Measurements from ENCODE around the gene PIM3.

The PIM3 gene

GRCh38 chr22:49934891-49935557 is 25.5 kb upstream of the PIM3 start:
- Histone ChIP-seq H3K4me1 (ENCODE audit: control insufficient read depth in 1 of 2, insufficient read depth in 2 of 2, low read length in 2 of 2) (peaks cover 27 to 32% of the 10 kb centered on the region in 2 donors), H3K27ac (ENCODE audit: low read depth, low read length) (peak overlapping the region; percentile 84), H3K9me3 (ENCODE audit: control insufficient read depth in 1 of 2, low read length in 2 of 2) (no peaks in the 10 kb centered on the region), H3K4me3 (ENCODE audit: low read depth in 1 of 2, low read length in 2 of 2) (peak overlapping the region; percentile 48 to 60), H3K36me3 (ENCODE audit: control insufficient read depth in 1 of 2, insufficient read depth in 2 of 2, low read length in 2 of 2) (no peaks in the 10 kb centered on the region), H3K27me3 (ENCODE audit: control insufficient read depth in 1 of 2, insufficient read depth in 2 of 2, low read length in 2 of 2) (no peaks in the 10 kb centered on the region), H3K9ac (ENCODE audit: low read depth in 1 of 2, low read length in 2 of 2) (peak overlapping the region in 1 of 2 donors; percentile 70)

- peaks cover 26 to 32% of the 10 kb centered on the region in 2 donors for H3K4me1 ChIP-seq (ENCODE audit: control insufficient read depth in 1 of 2, insufficient read depth in 2 of 2, low read length in 2 of 2)
- no peaks in the 10 kb centered on the region for H3K36me3 ChIP-seq (ENCODE audit: control insufficient read depth in 1 of 2, insufficient read depth in 2 of 2, low read length in 2 of 2)
- no peaks in the 10 kb centered on the region for H3K27me3 ChIP-seq (ENCODE audit: control insufficient read depth in 1 of 2, insufficient read depth in 2 of 2, low read length in 2 of 2)
- no peaks in the 10 kb centered on the region for H3K9me3 ChIP-seq (ENCODE audit: control insufficient read depth in 1 of 2, low read length in 2 of 2)
- H3K9ac ChIP-seq (ENCODE audit: low read depth in 1 of 2, low read length in 2 of 2): no peak overlapping the region
- no peak overlapping the region for H3K4me3 ChIP-seq (ENCODE audit: low read depth in 1 of 2, low read length in 2 of 2)
- no peak overlapping the region for H3K27ac ChIP-seq (ENCODE audit: low read depth, low read length)
Measured at GRCh38 chr22:49935561-49935960, 25.0 kb upstream of the PIM3 start.

DNA sequence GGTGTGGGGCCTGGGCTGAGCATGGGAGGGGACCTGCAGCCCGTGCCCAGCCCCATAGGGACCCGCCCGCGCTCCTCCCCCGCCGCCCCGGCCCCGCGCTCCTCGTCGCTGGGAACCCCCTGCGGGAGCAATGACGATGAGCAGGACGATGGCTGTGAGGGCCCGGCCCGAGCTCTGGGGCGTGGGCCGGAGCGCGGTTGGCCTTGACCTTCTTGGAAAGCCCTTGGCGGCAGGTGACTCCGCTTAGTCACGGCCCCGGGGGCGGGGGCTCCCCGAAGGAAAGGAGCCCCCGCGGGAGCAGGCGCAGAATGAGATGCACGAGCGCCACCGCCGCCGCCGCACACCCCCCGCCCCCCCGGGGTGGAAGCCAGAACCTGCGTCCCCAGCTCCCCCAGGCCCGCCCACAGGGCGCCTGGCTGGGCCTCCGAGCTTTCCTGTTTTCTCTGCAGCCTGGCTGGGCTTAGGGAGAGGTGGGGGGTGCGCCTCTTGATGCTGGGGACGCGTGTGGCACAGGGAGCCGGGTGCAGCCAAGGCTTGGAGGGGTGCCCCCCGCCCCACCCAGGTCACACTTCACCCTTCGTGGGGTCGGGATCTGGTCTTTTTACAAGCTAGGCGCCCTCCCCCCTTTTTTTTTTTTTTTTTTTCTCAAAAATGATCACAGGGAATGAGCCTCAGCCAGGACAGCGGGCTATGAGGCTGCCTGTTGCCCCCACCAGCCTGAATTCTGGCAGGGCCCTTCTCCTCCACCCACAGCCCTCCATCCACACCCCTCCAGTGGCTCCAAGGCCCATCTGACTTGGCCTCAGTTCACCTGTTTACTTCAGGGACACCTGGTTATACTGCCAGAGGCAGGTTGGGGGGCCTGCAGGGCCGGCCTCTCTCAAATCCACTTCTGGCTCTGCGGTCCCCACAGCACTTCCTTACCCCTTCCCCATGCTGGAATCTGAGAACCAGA is 24.3 kb upstream of the PIM3 start:
- Histone ChIP-seq H3K4me3 (ENCODE audit: low read depth in 1 of 2, low read length in 2 of 2) (peak overlapping the region; percentile 15 to 21), H3K9ac (ENCODE audit: low read depth in 1 of 2, low read length in 2 of 2) (peak overlapping the region in 1 of 2 donors; percentile 10), H3K27ac (ENCODE audit: low read depth, low read length) (peak overlapping the region; percentile 32), H3K9me3 (ENCODE audit: control insufficient read depth in 1 of 2, low read length in 2 of 2) (no peaks in the 10 kb centered on the region), H3K36me3 (ENCODE audit: control insufficient read depth in 1 of 2, insufficient read depth in 2 of 2, low read length in 2 of 2) (no peaks in the 10 kb centered on the region), H3K4me1 (ENCODE audit: control insufficient read depth in 1 of 2, insufficient read depth in 2 of 2, low read length in 2 of 2) (peaks cover 22 to 32% of the 10 kb centered on the region in 2 donors), H3K27me3 (ENCODE audit: control insufficient read depth in 1 of 2, insufficient read depth in 2 of 2, low read length in 2 of 2) (no peaks in the 10 kb centered on the region)

GRCh38 chr22:49936973-49937757 is 23.4 kb upstream of the PIM3 start:
- peak overlapping the region; percentile 83 for H3K27ac ChIP-seq (ENCODE audit: low read depth, low read length)
- H3K27me3 ChIP-seq (ENCODE audit: control insufficient read depth in 1 of 2, insufficient read depth in 2 of 2, low read length in 2 of 2): no peaks in the 10 kb centered on the region
- H3K4me3 ChIP-seq (ENCODE audit: low read depth in 1 of 2, low read length in 2 of 2): no peak overlapping the region
- no peak overlapping the region for H3K9ac ChIP-seq (ENCODE audit: low read depth in 1 of 2, low read length in 2 of 2)
- no peaks in the 10 kb centered on the region for H3K9me3 ChIP-seq (ENCODE audit: control insufficient read depth in 1 of 2, low read length in 2 of 2)
- no peaks in the 10 kb centered on the region for H3K36me3 ChIP-seq (ENCODE audit: control insufficient read depth in 1 of 2, insufficient read depth in 2 of 2, low read length in 2 of 2)
- H3K4me1 ChIP-seq (ENCODE audit: control insufficient read depth in 1 of 2, insufficient read depth in 2 of 2, low read length in 2 of 2): peaks cover 18 to 32% of the 10 kb centered on the region in 2 donors

DNA sequence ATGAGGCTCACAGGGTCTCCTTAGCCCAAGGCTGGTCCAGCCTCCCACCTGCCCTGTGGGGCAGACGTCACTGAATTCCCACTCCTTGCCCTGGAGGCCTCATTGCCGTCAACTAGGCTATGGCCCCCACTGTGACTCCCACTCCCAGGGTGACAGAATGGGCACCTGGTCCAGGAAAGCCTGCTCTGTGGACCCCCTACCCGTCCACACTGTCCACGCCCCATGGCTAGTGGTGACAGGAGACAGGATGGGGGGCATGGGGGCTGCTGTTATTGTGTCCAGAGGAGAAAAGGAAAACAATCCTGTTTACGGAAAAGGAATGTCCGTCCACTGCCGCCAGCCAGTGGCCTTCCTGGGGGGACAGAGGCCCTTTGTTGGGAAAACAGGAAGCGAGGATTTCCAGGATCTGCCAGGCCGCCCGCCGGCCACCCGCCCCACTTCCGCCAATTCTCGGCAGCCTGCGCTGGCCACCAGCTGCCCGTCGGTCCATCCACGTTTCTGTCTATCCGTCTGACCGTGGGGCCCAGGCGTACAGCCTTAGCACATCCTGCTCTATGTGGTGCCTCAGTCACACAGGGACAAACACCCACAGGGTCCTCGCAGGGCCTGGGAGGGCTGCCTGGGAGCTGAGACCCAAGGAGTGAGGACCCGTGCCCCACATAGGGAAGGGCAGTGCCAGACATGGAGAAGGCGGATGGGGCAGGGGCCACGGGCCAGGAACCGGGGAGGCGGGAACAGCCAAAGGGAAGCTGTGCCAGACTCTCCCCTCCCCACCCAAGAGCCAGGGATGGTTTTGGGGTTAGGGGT is 22.6 kb upstream of the PIM3 start:
- Histone ChIP-seq H3K27me3 (ENCODE audit: control insufficient read depth in 1 of 2, insufficient read depth in 2 of 2, low read length in 2 of 2) (no peaks in the 10 kb centered on the region), H3K9me3 (ENCODE audit: control insufficient read depth in 1 of 2, low read length in 2 of 2) (no peaks in the 10 kb centered on the region), H3K9ac (ENCODE audit: low read depth in 1 of 2, low read length in 2 of 2) (no peak overlapping the region), H3K27ac (ENCODE audit: low read depth, low read length) (peak overlapping the region; percentile 83), H3K4me1 (ENCODE audit: control insufficient read depth in 1 of 2, insufficient read depth in 2 of 2, low read length in 2 of 2) (peaks cover 18 to 31% of the 10 kb centered on the region in 2 donors), H3K36me3 (ENCODE audit: control insufficient read depth in 1 of 2, insufficient read depth in 2 of 2, low read length in 2 of 2) (no peaks in the 10 kb centered on the region), H3K4me3 (ENCODE audit: low read depth in 1 of 2, low read length in 2 of 2) (no peak overlapping the region)

GRCh38 chr22:49938565-49939136 is 21.9 kb upstream of the PIM3 start:
- Histone ChIP-seq H3K36me3 (ENCODE audit: control insufficient read depth in 1 of 2, insufficient read depth in 2 of 2, low read length in 2 of 2) (no peaks in the 10 kb centered on the region), H3K9me3 (ENCODE audit: control insufficient read depth in 1 of 2, low read length in 2 of 2) (no peaks in the 10 kb centered on the region), H3K27me3 (ENCODE audit: control insufficient read depth in 1 of 2, insufficient read depth in 2 of 2, low read length in 2 of 2) (no peaks in the 10 kb centered on the region), H3K4me1 (ENCODE audit: control insufficient read depth in 1 of 2, insufficient read depth in 2 of 2, low read length in 2 of 2) (peaks cover 13 to 25% of the 10 kb centered on the region in 2 donors), H3K27ac (ENCODE audit: low read depth, low read length) (peak overlapping the region; percentile 51), H3K9ac (ENCODE audit: low read depth in 1 of 2, low read length in 2 of 2) (no peak overlapping the region), H3K4me3 (ENCODE audit: low read depth in 1 of 2, low read length in 2 of 2) (no peak overlapping the region)

GRCh38 chr22:49941507-49942316 is 18.9 kb upstream of the PIM3 start:
- Histone ChIP-seq H3K27ac (ENCODE audit: low read depth, low read length) (no peak overlapping the region), H3K4me3 (ENCODE audit: low read depth in 1 of 2, low read length in 2 of 2) (no peak overlapping the region), H3K4me1 (ENCODE audit: control insufficient read depth in 1 of 2, insufficient read depth in 2 of 2, low read length in 2 of 2) (peaks cover 5 to 15% of the 10 kb centered on the region in 2 donors), H3K9me3 (ENCODE audit: control insufficient read depth in 1 of 2, low read length in 2 of 2) (no peaks in the 10 kb centered on the region), H3K27me3 (ENCODE audit: control insufficient read depth in 1 of 2, insufficient read depth in 2 of 2, low read length in 2 of 2) (no peaks in the 10 kb centered on the region), H3K36me3 (ENCODE audit: control insufficient read depth in 1 of 2, insufficient read depth in 2 of 2, low read length in 2 of 2) (no peaks in the 10 kb centered on the region), H3K9ac (ENCODE audit: low read depth in 1 of 2, low read length in 2 of 2) (no peak overlapping the region)

- H3K4me3 ChIP-seq (ENCODE audit: low read depth in 1 of 2, low read length in 2 of 2): no peak overlapping the region
- no peaks in the 10 kb centered on the region for H3K9me3 ChIP-seq (ENCODE audit: control insufficient read depth in 1 of 2, low read length in 2 of 2)
- no peak overlapping the region for H3K9ac ChIP-seq (ENCODE audit: low read depth in 1 of 2, low read length in 2 of 2)
Measured at GRCh38 chr22:49942565-49943404, 17.8 kb upstream of the PIM3 start.

More at GRCh38 chr22:49942565-49943404, 17.8 kb upstream of the PIM3 start:
- Histone ChIP-seq H3K27ac (ENCODE audit: low read depth, low read length) (no peak overlapping the region), H3K36me3 (ENCODE audit: control insufficient read depth in 1 of 2, insufficient read depth in 2 of 2, low read length in 2 of 2) (no peaks in the 10 kb centered on the region), H3K4me1 (ENCODE audit: control insufficient read depth in 1 of 2, insufficient read depth in 2 of 2, low read length in 2 of 2) (peaks cover 8 to 14% of the 10 kb centered on the region in 2 donors), H3K27me3 (ENCODE audit: control insufficient read depth in 1 of 2, insufficient read depth in 2 of 2, low read length in 2 of 2) (no peaks in the 10 kb centered on the region)
